LNCAP (cell line): ENCODE results near the gene FMNL2.
A peak's percentile ranks its signal among the peaks of the same experiment; 100 is the strongest.

ENCODE experiments used
- CTCF ChIP-seq: fragments of 450-650 bp; IDR thresholded peaks from 2 replicates; pipeline ENCODE4 v1.5.1; 2017; ENCODE audit warnings: mild to moderate bottlenecking

Gene FMNL2

GRCh38 chr2:152646775-152647174 is 311.8 kb downstream of the FMNL2 start:
- TF ChIP-seq CTCF, result no peak

- no peak for TF ChIP-seq CTCF
Observed at GRCh38 chr2:152647552-152647951, 312.6 kb downstream of the FMNL2 start.

- 0 out of 2 replicates have a peak, but pooled peaks have one; percentile 24 for TF ChIP-seq CTCF
Observed at GRCh38 chr2:152648336-152648735, 313.4 kb downstream of the FMNL2 start.

- TF ChIP-seq CTCF, result no peak
Observed at GRCh38 chr2:152649997-152650396, 315.0 kb downstream of the FMNL2 start.

- no peak for TF ChIP-seq CTCF
Observed at GRCh38 chr2:152650768-152651371, 315.9 kb downstream of the FMNL2 start.

- no peak for TF ChIP-seq CTCF
Observed at GRCh38 chr2:152651834-152652233, 316.9 kb downstream of the FMNL2 start.

- no peak for TF ChIP-seq CTCF
Observed at GRCh38 chr2:152655880-152656279, 320.9 kb downstream of the FMNL2 start.

GRCh38 chr2:152657043-152657442 is 322.1 kb downstream of the FMNL2 start:
- TF ChIP-seq CTCF, result no peak
